ENCODE results near the gene GUCY1A2. TPM values are rescaled to one million over a fixed set of nuclear protein-coding genes. Genes with fewer than 3 reads are reported as not detected.

Gene GUCY1A2
- polyA plus RNA-seq, 1 donor (not counting 4 experiments of a cell fraction or from before 2014, with no cell fraction given) = not detected

DNA sequence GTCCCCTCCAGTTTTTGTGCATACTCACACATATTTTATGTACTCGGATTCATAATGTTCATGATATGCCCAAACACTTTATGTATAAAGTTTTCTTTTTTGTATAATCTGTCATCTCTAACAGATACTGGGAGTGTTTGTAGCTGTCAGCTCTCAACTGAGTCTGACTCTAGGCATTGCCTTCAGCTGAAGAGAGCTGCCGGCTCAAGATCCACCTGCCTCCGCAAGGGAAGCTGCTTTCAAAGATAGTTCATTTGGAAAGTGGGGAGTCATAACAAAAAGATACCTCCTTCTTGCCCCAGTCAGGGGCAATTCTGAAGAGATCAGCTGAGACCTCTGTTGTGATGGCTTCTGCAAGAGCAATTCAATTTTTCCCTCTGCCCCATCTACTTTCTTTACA lies 58.9 kb downstream of the GUCY1A2 start:
- no peak for FAIRE-seq
- TF ChIP-seq, protein P1, sequence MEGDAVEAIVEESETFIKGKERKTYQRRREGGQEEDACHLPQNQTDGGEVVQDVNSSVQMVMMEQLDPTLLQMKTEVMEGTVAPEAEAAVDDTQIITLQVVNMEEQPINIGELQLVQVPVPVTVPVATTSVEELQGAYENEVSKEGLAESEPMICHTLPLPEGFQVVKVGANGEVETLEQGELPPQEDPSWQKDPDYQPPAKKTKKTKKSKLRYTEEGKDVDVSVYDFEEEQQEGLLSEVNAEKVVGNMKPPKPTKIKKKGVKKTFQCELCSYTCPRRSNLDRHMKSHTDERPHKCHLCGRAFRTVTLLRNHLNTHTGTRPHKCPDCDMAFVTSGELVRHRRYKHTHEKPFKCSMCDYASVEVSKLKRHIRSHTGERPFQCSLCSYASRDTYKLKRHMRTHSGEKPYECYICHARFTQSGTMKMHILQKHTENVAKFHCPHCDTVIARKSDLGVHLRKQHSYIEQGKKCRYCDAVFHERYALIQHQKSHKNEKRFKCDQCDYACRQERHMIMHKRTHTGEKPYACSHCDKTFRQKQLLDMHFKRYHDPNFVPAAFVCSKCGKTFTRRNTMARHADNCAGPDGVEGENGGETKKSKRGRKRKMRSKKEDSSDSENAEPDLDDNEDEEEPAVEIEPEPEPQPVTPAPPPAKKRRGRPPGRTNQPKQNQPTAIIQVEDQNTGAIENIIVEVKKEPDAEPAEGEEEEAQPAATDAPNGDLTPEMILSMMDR (optimal IDR thresholded peaks at IDR 0.05 in 1 of 3, IDR thresholded peaks at IDR 0.05 in 1 of 3, conservative IDR thresholded peaks at IDR 0.05 in 1 of 3; ENCODE audit: extremely low read depth in 1 of 3, insufficient read depth in 2 of 3, low read length in 3 of 3) = no peak
- no peak for TF ChIP-seq EZH2 (IDR thresholded peaks at IDR 0.05; ENCODE audit: low read length)
- Histone ChIP-seq H2AFZ (ENCODE audit: control insufficient read depth, low read length) (no peak overlapping the region), H3K27ac (ENCODE audit: control insufficient read depth, insufficient read depth, low read length) (no peak overlapping the region), H3K79me2 (ENCODE audit: control insufficient read depth, insufficient read depth, low read length) (no peaks in the 10 kb centered on the region), H3K9me1 (ENCODE audit: control insufficient read depth, extremely low read depth, insufficient read depth, low read length) (no peaks in the 10 kb centered on the region), H3K36me3 (ENCODE audit: control insufficient read depth in 2 of 2, extremely low read depth in 1 of 2, insufficient read depth in 2 of 2, low read length in 2 of 2) (no peaks in the 10 kb centered on the region), H3K4me2 (ENCODE audit: control insufficient read depth, extremely low read depth, insufficient read depth, low read depth, low read length) (no peak overlapping the region), H3K27me3 (ENCODE audit: control insufficient read depth, extremely low read depth, insufficient read depth, low read length) (no peaks in the 10 kb centered on the region), H3K4me1 (ENCODE audit: control insufficient read depth, extremely low read depth, insufficient read depth, low read length) (no peaks in the 10 kb centered on the region), H3K9ac (ENCODE audit: control insufficient read depth, extremely low read depth, insufficient read depth, low read length) (no peak overlapping the region), H3K9me3 (ENCODE audit: control insufficient read depth, low read depth, low read length) (no peaks in the 10 kb centered on the region), H3K4me3 (ENCODE audit: control insufficient read depth in 2 of 3, extremely low read depth in 1 of 3, insufficient read depth in 2 of 3, low read depth in 1 of 3, low read length in 3 of 3) (no peak overlapping the region), H4K20me1 (ENCODE audit: control insufficient read depth, extremely low read depth, insufficient read depth, low read length) (no peaks in the 10 kb centered on the region)
- dilution Hi-C loops (cut with MboI; ENCODE audit: extremely low pct_ligation_motif_present, low sequenced_read_pairs) = no loop called here
- no peak for DNase-seq (ENCODE audit: low read depth, low spot score)

DNA sequence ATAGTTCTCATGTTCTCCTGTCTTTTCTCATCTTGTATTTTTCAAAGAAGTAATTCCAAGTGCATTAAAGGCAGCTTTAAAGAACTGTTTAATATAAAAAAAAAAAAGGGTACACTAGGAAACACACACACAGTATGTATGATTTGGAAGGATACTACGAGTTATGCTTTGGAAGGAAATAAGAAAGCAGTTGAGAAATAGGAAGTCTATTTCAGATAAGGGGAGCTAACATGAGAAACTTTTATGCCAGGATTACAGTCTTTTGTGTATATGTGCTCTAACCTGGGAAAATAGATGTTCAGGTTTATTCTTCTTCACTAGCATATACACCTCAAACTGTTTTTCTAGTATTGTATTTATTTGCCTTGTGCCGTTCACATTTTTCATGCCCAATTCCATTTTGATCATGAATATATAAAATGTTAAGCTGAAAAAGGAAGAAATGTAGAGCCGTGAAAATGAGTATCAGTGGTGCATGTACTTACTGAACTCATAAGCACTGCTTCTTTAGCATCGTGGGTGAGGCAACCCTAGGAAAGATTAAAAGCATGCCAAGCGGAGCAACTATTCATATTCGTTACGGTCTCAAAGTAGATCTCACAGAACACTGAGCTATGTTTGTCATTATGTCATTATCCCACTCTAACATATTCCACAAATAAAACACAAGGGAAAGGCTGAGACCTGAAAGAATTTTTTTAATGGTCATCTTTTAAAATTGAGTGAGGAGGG lies 59.6 kb downstream of the GUCY1A2 start:
- Histone ChIP-seq H3K4me2 (ENCODE audit: control insufficient read depth, extremely low read depth, insufficient read depth, low read depth, low read length) (no peak overlapping the region), H3K9me3 (ENCODE audit: control insufficient read depth, low read depth, low read length) (no peaks in the 10 kb centered on the region), H2AFZ (ENCODE audit: control insufficient read depth, low read length) (no peak overlapping the region), H3K4me1 (ENCODE audit: control insufficient read depth, extremely low read depth, insufficient read depth, low read length) (no peaks in the 10 kb centered on the region), H3K79me2 (ENCODE audit: control insufficient read depth, insufficient read depth, low read length) (no peaks in the 10 kb centered on the region), H3K4me3 (ENCODE audit: control insufficient read depth in 2 of 3, extremely low read depth in 1 of 3, insufficient read depth in 2 of 3, low read depth in 1 of 3, low read length in 3 of 3) (no peak overlapping the region), H3K9me1 (ENCODE audit: control insufficient read depth, extremely low read depth, insufficient read depth, low read length) (no peaks in the 10 kb centered on the region), H4K20me1 (ENCODE audit: control insufficient read depth, extremely low read depth, insufficient read depth, low read length) (no peaks in the 10 kb centered on the region), H3K27me3 (ENCODE audit: control insufficient read depth, extremely low read depth, insufficient read depth, low read length) (no peaks in the 10 kb centered on the region), H3K9ac (ENCODE audit: control insufficient read depth, extremely low read depth, insufficient read depth, low read length) (no peak overlapping the region), H3K36me3 (ENCODE audit: control insufficient read depth in 2 of 2, extremely low read depth in 1 of 2, insufficient read depth in 2 of 2, low read length in 2 of 2) (no peaks in the 10 kb centered on the region), H3K27ac (ENCODE audit: control insufficient read depth, insufficient read depth, low read length) (no peak overlapping the region)
- FAIRE-seq (no peak), DNase-seq (ENCODE audit: low read depth, low spot score) (no peak)
- dilution Hi-C loops (cut with MboI; ENCODE audit: extremely low pct_ligation_motif_present, low sequenced_read_pairs) = no loop called here
- no peak for TF ChIP-seq EZH2 (IDR thresholded peaks at IDR 0.05; ENCODE audit: low read length)
- TF ChIP-seq, protein P1 (optimal IDR thresholded peaks at IDR 0.05 in 1 of 3, IDR thresholded peaks at IDR 0.05 in 1 of 3, conservative IDR thresholded peaks at IDR 0.05 in 1 of 3; ENCODE audit: extremely low read depth in 1 of 3, insufficient read depth in 2 of 3, low read length in 3 of 3) = no peak

Data from keratinocyte (primary cell).